Measurements from ENCODE around the gene GLI3.

Gene GLI3

DNA sequence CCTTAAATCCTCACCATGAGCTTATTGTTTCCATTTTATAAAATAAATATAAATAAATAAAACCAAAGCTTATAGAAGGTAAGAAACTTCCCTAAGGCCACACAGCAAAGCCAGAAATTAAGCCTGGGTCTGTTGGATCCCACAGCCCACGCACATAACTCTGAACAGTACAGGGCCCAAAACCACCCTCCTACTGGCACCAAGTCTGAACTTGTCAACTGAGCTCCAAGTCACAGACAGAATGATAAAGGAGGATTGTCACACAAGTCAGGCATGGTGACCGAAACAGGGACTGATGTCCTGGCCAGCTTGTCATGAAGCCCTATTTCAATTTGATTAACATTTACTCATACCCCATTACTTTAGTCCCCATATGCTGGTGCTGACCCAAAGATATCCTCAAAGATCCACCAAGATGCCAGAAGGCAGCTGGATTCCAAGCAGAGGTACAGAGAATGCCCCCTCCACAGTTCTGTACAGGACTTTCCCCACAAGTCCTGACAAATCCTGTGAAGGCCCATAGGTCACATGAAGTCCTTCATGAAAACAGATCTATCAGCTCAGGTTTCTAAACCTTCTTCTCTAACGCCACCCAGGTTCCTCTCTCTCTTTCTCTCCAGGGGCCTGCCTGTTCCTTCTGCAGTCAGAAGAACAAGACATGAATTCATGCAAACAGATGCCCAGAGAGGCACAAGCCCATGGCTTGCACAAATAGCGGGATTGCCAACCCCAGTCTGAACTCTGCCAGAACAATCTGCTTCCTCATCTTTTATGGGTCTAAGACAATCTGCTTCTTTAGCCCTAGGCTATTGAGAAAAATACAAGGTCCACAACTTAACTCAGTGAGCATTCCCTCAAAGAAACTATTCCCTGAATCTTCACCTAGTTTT is 60.9 kb downstream of the GLI3 start:
- no peak for DNase-seq (ENCODE audit: low spot score)

DNA sequence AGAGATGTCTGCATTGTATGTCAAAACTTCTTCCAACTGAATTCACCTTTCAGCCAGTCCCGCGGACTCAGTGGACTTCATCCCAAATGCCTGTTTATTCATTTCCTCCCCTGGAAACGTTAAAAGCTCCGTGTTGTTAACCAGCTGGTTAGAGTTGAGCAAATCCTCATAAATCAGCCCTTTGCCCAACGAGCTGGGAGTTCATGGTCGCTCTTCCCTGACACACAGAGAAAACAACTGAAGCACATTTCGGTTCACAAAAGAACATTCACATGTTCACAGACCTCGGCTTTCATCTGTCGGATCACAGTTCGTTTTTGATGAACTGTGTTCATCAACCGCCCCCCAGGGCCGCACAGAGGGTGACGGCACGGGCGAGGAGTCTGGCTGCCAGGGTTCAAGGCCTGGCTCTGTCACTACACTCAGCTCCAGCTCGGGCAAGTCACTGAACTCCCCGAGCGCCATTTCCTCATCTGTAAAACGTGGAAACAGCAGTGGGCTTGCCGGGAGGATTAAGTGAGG is 62.6 kb downstream of the GLI3 start:
- no peak for DNase-seq (ENCODE audit: low spot score)

DNA sequence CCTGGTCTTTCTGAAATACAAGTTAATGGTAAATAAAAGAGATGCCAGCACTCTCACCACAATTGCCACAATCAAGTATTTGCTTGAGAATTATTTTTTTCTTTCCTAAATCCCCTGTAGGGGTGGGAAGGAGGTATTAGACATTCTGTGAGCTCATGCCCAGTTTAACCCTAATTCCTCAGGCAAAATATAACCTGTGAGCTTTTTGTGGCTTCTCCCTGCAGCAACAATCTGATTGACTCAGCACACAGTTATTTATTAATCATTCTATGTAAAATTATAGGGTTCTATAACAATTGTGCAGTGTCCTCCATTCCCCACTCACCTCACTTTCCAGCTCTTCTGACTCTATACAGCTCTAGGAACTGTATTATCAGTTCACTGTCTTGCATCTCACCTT is 66.3 kb downstream of the GLI3 start:
- peak; percentile 56 for DNase-seq (ENCODE audit: low spot score)

DNA sequence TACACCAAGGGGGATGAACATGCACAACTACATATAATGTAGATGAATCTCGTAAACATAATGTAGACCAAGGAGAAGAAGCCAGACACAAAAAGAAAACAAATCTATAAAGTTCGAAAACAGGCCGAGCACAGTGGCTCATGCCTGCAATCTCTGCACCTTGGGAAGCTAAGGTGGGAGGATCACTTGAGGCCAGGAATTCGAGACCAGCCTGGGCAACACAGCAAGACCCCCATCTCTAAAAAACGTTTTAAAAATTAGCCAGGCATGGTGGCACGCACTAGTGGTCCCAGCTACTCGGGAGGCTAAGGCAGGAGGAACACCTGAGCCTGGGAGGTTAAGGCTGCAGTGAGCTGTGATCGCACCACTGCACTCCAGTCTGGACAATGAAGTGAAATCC is 68.5 kb downstream of the GLI3 start:
- DNase-seq (ENCODE audit: low spot score), result no peak

DNA sequence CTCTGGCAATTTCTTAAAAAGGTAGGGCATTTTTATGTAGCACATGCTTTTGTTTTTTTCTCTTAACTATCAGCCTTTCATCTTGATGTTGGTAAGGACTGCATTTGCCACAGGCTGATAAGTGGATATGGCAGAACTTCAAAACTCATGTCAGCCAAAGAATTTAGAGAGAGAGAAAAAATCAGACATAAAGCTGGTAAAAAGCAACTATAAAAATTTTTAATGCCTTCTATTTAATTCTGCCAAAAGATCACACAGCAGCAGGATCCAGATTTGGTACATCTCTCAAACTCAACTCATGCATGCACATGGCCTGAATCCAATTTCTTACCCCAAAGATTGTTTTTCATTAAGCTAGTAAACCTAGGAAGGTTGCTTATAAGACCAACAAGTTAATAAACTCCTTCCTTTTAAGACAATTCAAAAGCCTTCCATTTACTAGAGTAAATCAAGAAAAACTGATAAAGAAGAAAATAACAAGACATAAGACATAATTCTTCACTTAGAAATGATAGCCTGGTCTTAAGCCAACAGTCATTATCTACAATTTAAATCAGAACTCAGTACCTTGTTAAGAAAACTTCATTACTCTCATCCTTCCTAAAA is 69.3 kb downstream of the GLI3 start:
- no peak for DNase-seq (ENCODE audit: low spot score)

DNA sequence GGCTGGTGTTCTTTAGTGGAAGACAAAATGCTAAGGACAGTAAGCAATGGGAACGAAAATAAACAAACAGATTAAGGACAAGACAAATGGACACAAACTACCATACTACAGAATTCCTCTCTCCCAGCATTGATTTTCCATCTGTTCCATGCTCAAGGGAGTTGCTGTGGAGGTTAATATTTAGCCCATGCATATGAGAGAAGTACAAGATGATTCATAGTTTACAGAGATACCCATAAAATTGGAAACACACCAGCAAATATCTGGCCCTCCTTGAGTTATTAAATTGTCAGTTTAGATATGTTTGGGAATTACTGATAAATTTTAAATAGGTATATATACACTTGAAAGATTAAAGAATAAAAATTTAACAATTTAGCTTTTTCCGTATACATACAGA is 69.8 kb downstream of the GLI3 start:
- peak; percentile 66 for DNase-seq (ENCODE audit: low spot score)

DNA sequence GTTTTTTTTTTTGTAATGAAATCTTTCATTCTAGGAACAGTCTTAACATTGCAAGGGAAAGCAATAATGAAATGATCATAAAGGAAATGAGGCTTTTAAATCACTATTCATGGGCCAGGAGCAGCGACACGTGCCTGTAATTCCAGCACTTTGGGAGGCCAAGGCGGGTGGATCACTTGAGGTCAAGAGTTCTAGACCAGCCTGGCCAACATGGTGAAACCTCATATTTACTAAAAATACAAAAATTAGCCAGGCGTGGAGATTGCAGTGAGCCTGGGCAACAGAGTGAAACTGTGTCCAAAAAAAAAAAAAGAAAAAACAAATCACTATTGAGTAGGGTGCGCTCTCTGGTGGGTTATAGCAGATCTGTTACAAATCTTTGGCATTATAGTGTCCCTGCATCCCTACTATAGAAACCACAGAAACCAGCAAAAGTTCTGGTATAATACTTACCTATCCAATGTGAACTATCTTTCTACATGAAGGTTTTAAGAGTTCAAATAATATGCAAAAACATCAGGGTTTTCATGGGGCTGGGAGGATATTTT is 72.1 kb downstream of the GLI3 start:
- DNase-seq (ENCODE audit: low spot score), result peak; percentile 33

DNA sequence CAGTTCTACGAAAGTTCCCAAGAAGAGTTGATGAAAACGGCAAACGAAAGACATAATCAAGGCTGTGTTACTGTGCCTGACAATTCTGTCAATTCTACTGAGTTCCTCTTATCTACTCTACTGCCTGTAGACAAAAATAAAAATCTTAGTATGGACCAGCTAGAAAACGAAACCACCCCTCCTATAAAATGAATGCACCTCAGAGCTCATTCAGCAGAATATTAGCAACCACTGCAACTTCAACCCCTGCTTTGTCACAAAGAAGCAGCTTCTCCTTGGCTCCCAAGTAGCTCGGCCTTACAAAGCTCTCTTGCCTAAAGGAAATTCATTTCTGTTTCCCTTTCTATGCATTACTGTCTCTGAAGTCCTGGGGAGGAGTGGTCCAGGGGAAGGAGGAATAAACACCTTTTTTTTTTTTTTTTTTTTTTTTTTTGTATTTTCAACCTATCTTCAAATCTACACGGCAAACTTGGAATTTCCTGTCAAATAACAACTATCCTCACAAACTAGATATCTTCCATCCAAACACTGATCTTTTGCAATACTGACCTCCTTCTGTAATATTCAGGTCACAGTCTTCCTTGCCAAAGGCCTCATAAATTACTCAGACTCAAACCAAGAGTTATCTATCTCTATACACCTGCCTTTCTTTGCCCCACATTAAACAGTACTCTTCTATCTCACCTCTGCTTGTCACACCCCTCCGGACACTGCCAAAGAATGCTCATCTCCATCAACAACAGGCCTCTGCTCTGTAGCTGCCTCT is 74.3 kb downstream of the GLI3 start:
- DNase-seq (ENCODE audit: low spot score), result no peak

DNA sequence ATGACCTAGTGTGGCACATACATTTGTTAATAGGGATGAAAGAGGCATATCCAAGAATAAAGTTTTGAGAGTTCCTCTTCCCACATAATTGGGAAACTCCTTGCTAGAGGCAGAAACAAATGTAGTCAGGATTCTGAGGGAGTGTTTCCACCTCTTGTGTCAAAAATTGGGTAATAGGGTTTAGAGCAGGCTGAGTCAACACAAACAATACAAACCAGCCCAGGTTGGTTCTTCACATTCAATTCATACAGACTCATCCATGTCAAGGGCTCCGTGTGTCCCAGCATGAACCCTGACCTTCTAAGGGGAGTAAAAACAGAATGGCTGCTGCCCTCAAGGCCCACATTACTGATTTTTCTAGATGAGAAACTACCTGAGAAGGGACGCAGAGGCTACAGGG is 75.3 kb downstream of the GLI3 start:
- DNase-seq (ENCODE audit: low spot score), result no peak

DNA sequence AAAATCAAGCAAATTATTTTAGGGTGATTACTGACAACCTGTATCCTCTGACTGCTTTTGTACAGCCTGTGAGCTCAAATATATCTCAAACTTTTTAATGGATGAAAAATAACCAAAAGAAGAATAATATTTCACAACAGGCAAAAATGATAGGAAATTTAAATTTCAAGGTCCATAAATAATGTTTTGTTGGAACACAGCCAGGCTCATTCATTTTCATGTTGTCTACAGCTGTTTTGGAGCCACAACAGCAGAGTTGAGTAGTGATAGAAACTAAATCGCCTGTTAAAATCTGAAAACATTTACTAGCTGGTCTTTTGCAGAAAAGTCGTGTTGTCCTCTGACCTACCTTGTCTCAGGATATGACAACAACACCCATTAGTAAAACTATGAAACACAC is 75.9 kb downstream of the GLI3 start:
- DNase-seq (ENCODE audit: low spot score), result no peak

DNA sequence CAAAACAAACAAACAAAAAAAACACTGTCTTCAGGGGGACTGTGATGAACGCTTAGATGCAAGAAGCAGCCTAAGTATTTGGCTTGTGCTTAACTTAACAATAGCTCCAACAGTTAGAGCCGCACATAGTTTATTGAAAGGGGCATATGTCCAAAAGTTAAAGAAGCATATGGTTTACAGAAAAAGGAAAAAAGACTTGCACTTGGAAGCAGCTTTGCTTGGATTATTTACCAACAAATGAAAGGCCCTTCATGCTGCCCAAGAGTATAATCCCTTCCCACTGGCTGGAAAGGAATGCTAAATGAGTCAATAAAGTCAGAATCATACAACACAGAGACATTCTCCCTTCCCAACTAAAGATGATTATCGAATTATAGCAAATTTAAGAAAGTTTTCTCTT is 77.9 kb downstream of the GLI3 start:
- DNase-seq (ENCODE audit: low spot score), result no peak

DNA sequence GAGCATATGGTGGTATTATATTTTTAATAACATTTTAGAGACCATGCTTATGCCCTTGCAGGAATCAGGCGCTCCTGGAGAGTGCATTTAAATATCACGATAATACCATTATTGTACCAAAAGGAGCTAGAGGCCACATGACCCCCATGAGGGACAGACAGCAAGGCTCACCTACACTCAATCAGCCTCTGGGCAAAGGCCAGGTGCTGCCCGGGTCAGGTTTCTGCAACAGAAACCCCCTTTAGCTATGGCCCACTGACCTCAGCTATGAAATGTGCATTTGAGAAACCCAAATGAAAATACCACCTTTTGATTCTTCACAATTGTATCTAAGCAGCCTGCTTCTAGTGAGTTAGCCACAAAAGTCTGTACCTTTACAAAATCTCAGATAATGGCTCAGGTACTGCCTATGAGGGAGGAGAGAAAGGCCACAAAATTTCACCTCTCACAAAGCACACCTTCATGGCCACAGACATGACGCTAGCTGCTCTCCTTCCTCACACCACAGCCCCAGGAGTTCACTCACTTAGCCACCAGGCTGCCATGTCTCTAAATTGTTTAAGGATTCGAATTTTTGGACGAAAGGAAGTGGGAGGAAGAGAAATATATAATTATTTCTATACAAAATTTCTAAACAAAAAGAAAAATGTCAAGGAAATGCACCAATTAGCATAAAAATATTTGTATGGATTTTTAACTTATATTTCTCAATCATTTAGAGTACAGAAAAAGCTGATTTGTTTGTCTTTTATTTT is 79.9 kb downstream of the GLI3 start:
- no peak for DNase-seq (ENCODE audit: low spot score)

DNA sequence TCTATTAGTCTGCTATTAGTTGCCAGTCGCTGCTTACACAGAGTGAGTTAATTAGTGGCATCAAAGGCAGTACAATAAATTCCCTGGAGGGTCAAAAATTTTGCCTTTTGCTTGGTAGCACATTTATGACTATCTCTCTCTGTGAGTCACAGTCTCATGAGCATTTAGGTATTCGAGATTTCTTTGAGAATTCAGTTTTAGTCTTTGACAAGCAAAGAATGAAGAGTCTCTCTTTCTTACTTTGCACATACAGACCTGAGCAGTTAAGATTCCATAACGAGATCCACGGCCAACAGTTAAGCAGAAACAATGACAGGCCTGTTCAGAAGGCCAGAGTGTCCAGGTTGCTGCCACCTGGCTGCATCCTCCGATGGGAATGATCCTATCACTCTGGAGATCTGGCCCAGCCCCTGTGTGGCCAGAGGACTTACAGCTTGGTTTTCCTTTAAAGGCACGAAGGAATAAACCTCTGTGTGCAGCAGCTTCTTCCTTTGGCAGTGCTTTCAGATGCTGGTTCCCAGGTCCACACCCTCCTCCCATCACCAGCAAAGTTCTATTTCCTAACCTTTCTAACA is 80.6 kb downstream of the GLI3 start:
- DNase-seq (ENCODE audit: low spot score), result no peak

DNA sequence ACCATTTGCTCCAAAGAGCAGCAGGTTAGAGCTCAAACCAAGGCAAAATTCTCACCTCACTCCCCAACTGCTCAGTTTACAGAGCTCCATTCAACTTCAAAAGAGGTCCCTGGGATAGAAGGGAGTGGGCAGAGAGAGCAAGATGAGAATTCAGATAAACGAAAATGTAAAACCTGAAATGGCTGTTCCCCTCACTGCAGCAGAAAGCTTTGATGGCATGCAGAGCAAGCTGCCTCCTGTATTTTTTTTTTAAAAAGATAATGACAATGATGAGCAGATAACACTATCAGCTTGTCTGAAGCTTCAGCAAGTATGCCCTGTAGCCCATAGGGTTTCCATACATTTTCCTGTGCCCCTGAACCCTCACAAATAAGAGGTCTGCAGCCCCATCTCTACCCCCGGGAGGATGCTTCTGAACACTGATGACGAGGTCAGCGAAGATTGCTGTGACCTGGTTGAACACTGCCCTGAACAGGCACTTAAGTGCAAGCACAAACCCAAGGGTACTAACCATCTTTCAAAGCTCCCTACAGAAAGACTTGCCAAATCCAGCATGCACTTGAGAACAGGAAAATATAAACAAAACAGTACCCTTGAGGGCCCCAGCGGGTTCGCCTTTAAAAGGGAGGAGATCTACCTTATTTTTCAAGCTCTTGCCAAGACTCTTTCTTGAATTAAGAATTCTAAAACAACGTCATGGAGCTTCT is 81.3 kb downstream of the GLI3 start:
- DNase-seq (ENCODE audit: low spot score), result no peak

DNA sequence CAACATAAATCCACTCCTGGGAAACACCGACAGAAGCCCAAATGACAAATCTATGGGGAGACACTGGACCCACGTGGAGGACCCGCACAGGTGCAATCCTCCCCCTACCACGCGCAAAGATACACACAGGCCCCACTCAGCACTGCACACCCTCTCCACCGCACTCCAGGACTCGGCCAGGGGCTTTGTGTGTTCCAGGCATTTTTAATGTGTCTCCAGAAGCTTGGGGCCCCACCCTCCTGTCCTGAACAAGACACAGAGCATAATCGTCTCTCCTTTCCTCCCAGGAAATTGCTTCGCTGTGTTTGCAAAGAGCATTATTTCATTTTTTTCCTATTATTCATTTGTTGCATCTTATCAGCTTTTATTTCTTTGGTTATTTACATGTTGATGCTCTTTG is 82.8 kb downstream of the GLI3 start:
- no peak for DNase-seq (ENCODE audit: low spot score)

DNA sequence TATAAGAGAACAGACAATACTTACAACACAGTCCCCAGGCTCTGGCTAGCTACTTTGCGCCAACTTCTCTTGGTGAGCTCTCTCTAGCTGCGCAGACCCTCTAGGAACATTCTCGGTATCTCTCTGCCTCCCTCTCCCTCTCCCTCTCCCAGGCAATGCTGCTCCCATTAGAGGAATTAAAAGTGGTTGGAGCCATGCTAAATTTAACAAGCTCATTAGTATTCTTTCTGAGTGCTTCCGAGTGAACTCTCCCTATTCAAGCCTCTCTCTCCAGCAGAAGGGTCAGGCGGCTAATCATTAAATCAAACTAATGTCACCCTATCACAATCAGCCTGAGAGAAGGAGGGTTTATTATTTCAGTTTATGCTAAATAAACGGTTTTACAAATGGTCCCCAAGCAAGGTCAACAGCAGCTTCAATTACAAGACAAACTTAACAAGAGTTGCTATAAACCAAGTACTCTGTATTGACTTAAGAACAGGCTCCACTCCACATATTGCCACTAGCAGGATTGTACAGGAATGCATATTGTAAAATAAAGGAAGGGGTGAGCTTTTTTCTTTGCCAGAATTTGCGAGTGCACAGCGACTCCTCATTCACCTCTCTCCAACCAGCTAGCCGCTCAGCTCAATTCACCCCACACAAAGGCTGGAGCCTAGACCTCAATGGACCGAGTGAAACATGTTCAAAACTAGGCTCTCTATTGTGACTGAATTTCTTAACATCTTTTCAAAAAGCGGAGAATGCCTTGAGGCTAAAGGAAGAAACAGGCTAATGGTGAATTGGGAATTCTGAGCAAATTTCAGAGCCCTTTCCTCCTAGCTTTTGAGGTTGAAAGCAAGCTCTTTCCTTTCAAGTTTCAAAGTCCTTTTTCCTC is 84.4 kb downstream of the GLI3 start:
- no peak for DNase-seq (ENCODE audit: low spot score)

DNA sequence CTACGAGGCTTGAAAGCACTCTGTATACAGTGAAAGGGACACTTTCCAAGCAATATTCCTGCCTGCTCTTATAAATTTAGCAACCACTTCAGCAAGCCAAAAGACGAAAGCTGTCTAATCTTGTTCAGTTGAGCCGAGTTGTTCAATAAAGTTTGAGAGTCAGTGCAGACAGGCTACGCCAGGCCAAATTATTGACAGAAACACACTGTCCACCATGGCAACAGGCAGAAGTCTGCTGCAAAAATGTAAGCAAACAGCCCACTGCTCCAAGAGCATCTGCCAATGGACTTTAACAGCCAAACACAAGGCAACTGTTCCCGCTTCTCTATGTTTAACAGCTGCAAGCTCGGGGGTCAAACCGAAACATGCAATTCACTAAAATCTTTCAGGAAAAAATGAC is 85.7 kb downstream of the GLI3 start:
- no peak for DNase-seq (ENCODE audit: low spot score)

DNA sequence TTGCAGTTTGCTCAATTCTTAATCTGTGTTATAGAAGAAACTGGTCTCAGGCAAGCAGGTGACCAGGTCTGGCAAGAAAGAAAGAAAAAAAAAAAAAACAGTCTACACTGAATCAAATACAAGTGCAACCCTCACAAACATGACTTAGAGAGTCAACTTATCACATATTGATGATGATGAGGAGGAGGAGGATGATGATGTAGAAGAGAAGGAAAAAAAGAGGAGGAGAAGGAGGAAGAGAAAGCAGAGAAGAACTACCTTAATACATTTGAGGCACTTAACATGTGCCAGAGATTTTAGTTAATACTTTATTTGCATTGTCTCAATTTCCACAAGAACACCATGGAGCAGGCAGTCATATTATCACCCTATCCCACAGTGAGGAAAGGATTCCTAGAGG is 91.5 kb downstream of the GLI3 start:
- no peak for DNase-seq (ENCODE audit: low spot score)

DNA sequence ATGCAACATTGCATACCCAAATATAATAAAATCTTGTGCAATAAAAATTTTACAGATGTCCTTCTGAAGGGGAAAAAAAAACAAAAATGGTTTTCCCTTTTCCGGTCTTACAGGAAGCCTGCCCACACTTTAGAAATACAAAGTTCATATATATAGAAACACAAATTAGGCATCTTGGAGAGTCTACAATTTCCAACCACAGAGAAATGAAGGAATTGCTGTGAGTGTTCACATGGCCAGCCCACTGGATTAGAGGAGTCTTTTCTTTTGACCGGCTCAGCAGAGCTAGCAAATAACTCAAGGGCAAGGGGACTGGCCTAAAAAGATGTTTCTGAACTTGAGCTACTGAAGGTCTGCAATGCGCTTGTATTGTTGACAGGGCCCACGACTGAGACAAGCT is 92.4 kb downstream of the GLI3 start:
- DNase-seq (ENCODE audit: low spot score), result no peak
